ENCODE data around the gene ZNF443. TPM values are rescaled to one million over a fixed set of nuclear protein-coding genes. Genes with fewer than 3 reads are reported as not detected.
"Not testable (repeated sequence)": the region's sequence is repeated elsewhere in the genome, so short reads cannot be mapped to it uniquely, and the experiment has no call there.

Gene ZNF443
- polyA plus RNA-seq, 3 donors = 0.24 to 1.00 (median 0.52) TPM

DNA sequence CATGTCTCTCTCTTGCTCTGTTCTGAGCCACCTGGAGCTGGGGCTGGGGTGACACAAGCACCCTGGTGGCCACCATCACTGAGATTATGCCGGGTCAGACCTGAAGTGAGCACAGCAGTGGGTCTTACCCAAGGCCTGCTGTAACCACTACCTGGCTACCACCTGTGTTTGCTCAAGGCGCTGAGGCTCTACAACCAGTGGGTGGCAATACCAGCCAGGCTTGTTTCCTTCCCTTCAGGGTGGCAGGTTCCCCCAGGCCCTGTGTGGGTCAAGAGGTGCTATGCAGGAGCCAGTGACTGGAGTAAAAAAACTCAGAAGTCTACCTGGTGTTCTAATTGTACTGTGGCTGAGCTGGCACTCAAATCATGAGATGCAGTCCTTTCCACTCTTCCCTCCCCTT lies 8.0 kb upstream of the ZNF443 start:
- Mint-ChIP-seq H3K36me3 (peaks cover 0 to 7% of the 10 kb centered on the region in 2 donors), H3K4me3 (no peak overlapping the region), H3K4me1 (no peaks in the 10 kb centered on the region), H3K27ac (no peak overlapping the region), H3K27me3 (ENCODE audit: low read depth in 3 of 3) (peaks cover 0 to 3% (median 1%) of the 10 kb centered on the region in 3 donors), H3K9me3 (peaks cover 40 to 85% (median 79%) of the 10 kb centered on the region in 7 donors)
- no peaks in the 10 kb centered on the region for H4K20me1 ChIP-seq (ENCODE audit: insufficient read depth, low read length)
- no peaks in the 10 kb centered on the region for H3K36me3 ChIP-seq (replicated peaks in 1 of 2; ENCODE audit: control insufficient read depth in 1 of 2, insufficient read depth in 2 of 2, low read length in 2 of 2)
- no peak overlapping the region for H2AFZ ChIP-seq (ENCODE audit: insufficient read depth, low read depth, low read length, poor library complexity, severe bottlenecking)
- no peaks in the 10 kb centered on the region for H3K79me2 ChIP-seq (ENCODE audit: insufficient read depth, low read length)
- H3K9me3 ChIP-seq (replicated peaks in 1 of 2; ENCODE audit: control insufficient read depth in 1 of 2, insufficient read depth in 1 of 2, low read length in 2 of 2) = peaks cover 44 to 65% of the 10 kb centered on the region in 2 donors
- H3K4me3 ChIP-seq (replicated peaks in 1 of 3; ENCODE audit: low read depth in 2 of 3, low read length in 3 of 3) = no peak overlapping the region
- H3K4me1 ChIP-seq (ENCODE audit: control insufficient read depth in 1 of 2, insufficient read depth in 2 of 2, low read length in 2 of 2) = no peaks in the 10 kb centered on the region
- no peak for DNase-seq
- no peak overlapping the region for H3K4me2 ChIP-seq (replicated peaks; ENCODE audit: extremely low read depth, low read length, poor library complexity, severe bottlenecking)
- no peak overlapping the region for H3K27ac ChIP-seq (ENCODE audit: low read depth in 1 of 2, low read length in 2 of 2)
- TF ChIP-seq CTCF (IDR thresholded peaks at IDR 0.05) = no peak
- no peaks in the 10 kb centered on the region for H3K27me3 ChIP-seq (ENCODE audit: control insufficient read depth in 2 of 2, insufficient read depth in 2 of 2, low read length in 2 of 2)
- intact Hi-C loops (cut with micrococcal nuclease) = no loop called here
- no peak overlapping the region for H3K9ac ChIP-seq (ENCODE audit: insufficient read depth, low read length, poor library complexity, severe bottlenecking)
- 75% methylated on average over 2 of the region's 2 CpGs for WGBS (ENCODE audit: insufficient coverage)

DNA sequence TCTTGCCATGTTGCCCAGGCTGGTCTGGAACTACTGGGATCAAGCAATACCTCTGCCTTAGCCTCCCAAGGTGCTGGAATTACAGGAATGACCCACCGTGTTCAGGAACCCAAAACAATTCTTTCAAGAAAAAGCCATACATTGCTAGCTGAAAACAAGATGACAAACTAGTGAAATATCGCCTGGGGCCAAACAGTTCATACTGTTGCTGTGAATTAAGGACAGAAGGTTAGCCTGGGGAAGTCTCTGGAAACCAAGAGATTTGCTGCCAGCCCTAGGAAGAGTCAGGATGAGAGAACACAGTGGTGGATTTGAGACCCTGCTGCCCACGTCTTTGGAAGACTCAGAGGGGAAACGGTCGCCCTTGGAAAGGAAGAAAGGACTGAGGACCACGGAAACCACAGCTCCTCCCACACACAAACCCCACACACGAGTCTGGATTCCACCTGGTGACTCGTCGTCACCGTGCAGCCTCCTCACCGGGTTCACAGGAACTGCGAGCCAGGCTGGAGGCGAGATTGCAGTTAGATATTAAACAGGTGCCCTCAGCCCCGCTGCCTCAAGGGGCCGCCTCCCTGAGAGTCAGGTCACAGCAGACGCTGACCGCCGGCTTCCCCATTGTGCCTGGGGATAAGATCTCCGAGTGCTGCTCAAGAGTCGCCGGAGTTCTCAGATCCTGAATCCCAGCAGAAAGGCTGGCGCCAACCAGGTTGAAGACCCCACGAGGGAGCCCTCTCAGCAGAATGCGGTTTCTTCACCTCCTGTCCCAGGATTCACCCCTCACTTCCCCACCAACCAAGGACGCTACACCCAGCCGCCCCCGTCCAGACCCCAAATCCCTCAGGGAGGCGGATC lies 908 bp downstream of the ZNF443 start:
- 0% methylated on average over 13 of the region's 28 CpGs for WGBS (ENCODE audit: insufficient coverage)
- intact Hi-C loops (cut with micrococcal nuclease) = loop anchor here in 1 of 2 donors (5.0 kb wide), 2 partner anchors 42 to 98 kb away; partner anchors contain the start of gene ZNF709
- Histone ChIP-seq H3K4me1 (ENCODE audit: control insufficient read depth in 1 of 2, insufficient read depth in 2 of 2, low read length in 2 of 2) (peaks cover 11 to 14% of the 10 kb centered on the region in 2 donors), H3K4me2 (replicated peaks; ENCODE audit: extremely low read depth, low read length, poor library complexity, severe bottlenecking) (peak overlapping the region; percentile 83), H2AFZ (ENCODE audit: insufficient read depth, low read depth, low read length, poor library complexity, severe bottlenecking) (peak overlapping the region; percentile 92), H3K9ac (ENCODE audit: insufficient read depth, low read length, poor library complexity, severe bottlenecking) (peak overlapping the region; percentile 59), H3K27ac (ENCODE audit: low read depth in 1 of 2, low read length in 2 of 2) (peak overlapping the region in 1 of 2 donors; percentile 65), H3K9me3 (replicated peaks in 1 of 2; ENCODE audit: control insufficient read depth in 1 of 2, insufficient read depth in 1 of 2, low read length in 2 of 2) (peaks cover 7 to 12% of the 10 kb centered on the region in 2 donors), H3K4me3 (replicated peaks in 1 of 3; ENCODE audit: low read depth in 2 of 3, low read length in 3 of 3) (peak overlapping the region; percentile 82 to 95 (median 91))
- not testable (repeated sequence) for H4K20me1 ChIP-seq (ENCODE audit: insufficient read depth, low read length); H3K79me2 ChIP-seq (ENCODE audit: insufficient read depth, low read length); H3K27me3 ChIP-seq (ENCODE audit: control insufficient read depth in 2 of 2, insufficient read depth in 2 of 2, low read length in 2 of 2); H3K36me3 ChIP-seq (replicated peaks in 1 of 2; ENCODE audit: control insufficient read depth in 1 of 2, insufficient read depth in 2 of 2, low read length in 2 of 2); H3K27me3 Mint-ChIP-seq (ENCODE audit: low read depth in 3 of 3)
- peaks cover 26% of the 10 kb centered on the region for H3K4me1 Mint-ChIP-seq
- peak in 2 of 3 donors; percentile 1 to 6 for DNase-seq
- H3K36me3 Mint-ChIP-seq = peaks cover 2 to 16% of the 10 kb centered on the region in 2 donors
- H3K9me3 Mint-ChIP-seq = peaks cover 17 to 42% (median 28%) of the 10 kb centered on the region in 7 donors
- H3K4me3 Mint-ChIP-seq = peak overlapping the region; percentile 100
- H3K27ac Mint-ChIP-seq = peak overlapping the region in 5 of 7 donors; percentile 38 to 83 (median 66)

GRCh38 chr19:12430726-12431299 lies 10.0 kb downstream of the ZNF443 start:
- H2AFZ ChIP-seq (ENCODE audit: insufficient read depth, low read depth, low read length, poor library complexity, severe bottlenecking); H3K27me3 ChIP-seq (ENCODE audit: control insufficient read depth in 2 of 2, insufficient read depth in 2 of 2, low read length in 2 of 2); H3K4me3 ChIP-seq (replicated peaks in 1 of 3; ENCODE audit: low read depth in 2 of 3, low read length in 3 of 3); H3K4me2 ChIP-seq (replicated peaks; ENCODE audit: extremely low read depth, low read length, poor library complexity, severe bottlenecking); H3K27me3 Mint-ChIP-seq (ENCODE audit: low read depth in 3 of 3); H3K4me3 Mint-ChIP-seq; H3K4me1 ChIP-seq (ENCODE audit: control insufficient read depth in 1 of 2, insufficient read depth in 2 of 2, low read length in 2 of 2); H3K4me1 Mint-ChIP-seq; H3K27ac Mint-ChIP-seq; DNase-seq; H3K79me2 ChIP-seq (ENCODE audit: insufficient read depth, low read length); H3K9ac ChIP-seq (ENCODE audit: insufficient read depth, low read length, poor library complexity, severe bottlenecking); intact Hi-C loops (cut with micrococcal nuclease); H3K27ac ChIP-seq (ENCODE audit: low read depth in 1 of 2, low read length in 2 of 2); H4K20me1 ChIP-seq (ENCODE audit: insufficient read depth, low read length): not testable (repeated sequence)
- Histone ChIP-seq H3K36me3 (replicated peaks in 1 of 2; ENCODE audit: control insufficient read depth in 1 of 2, insufficient read depth in 2 of 2, low read length in 2 of 2) (peaks cover 9 to 52% of the 10 kb centered on the region in 2 donors), H3K9me3 (replicated peaks in 1 of 2; ENCODE audit: control insufficient read depth in 1 of 2, insufficient read depth in 1 of 2, low read length in 2 of 2) (peaks cover 27 to 76% of the 10 kb centered on the region in 2 donors)
- Mint-ChIP-seq H3K9me3 (peaks cover 43 to 75% (median 64%) of the 10 kb centered on the region in 7 donors), H3K36me3 (peaks cover 28 to 51% of the 10 kb centered on the region in 2 donors)
- 100% methylated on average over 2 of the region's 6 CpGs for WGBS (ENCODE audit: insufficient coverage)
